ENCODE results near the gene PTPRT.
"Not testable (repeated sequence)": the region's sequence is repeated elsewhere in the genome, so short reads cannot be mapped to it uniquely, and the experiment has no call there.

The PTPRT gene

DNA sequence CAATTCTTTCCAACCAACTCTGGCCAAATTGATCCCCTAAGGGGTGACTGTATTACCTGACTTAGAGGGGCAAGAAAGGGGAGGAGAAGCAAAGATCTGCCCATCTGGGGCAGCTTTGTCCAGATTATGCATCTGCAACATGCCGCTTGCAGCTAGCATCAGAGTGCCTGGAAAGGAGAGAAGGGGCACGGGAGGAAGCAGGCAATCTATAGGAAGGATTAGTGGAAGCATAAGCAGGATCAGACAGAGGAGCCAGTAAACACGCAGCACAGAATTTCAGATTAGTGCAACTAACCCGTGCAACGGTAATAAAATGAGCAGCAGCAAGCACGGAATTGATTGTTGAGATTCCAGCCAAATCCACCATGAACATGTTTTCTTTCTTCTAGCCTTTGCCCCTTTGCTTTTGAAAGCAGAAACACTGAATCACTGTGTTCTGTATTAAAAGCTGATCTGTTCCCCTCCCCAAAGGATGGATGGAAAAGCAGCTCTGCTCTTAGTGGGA, 927.9 kb downstream of the PTPRT start:
- DNase-seq: no peak

DNA sequence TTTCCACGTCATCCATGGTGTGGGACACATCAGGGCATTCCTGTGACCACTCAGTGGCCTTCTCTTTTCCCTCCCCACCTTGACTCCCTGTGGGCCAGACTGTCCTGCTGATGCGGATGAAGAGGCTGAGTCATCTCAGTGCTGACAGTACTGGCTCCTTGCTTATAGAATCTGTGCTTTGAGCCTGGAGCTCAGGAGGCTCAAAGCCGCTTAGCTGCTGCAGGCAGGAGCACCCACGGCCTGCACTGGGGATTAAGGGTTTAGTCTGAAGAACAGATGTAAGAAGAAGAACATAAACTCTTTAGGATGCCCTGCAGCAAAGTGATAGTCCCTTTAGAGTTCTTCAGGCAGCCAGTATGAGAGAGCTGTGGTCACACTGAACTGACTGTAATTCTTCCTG, 929.5 kb downstream of the PTPRT start:
- no peak for DNase-seq

- DNase-seq: no peak
Observed at GRCh38 chr20:42259389-42259788, 930.3 kb downstream of the PTPRT start.

GRCh38 chr20:42258564-42259302, 931.0 kb downstream of the PTPRT start:
- DNase-seq: no peak

GRCh38 chr20:42255821-42256220, 933.9 kb downstream of the PTPRT start:
- DNase-seq: no peak

DNA sequence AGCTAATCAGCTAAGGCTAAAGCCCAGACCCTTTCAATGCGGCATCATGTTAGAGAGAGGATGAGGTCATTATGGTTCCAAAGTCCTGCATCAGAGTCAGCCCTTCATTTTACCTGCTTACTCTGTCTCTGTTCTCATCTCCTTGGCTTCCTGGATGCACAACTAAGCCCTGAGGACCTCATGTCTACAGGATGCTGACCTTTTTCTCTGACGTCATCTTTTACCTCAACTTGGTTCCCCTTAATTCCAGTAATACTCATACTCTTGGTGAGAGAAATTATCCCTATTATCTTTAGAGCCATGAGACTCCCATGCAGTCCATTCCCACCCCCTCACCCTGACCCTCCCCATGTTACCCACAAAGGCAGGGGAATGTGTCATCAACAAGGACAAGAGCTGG, 935.0 kb downstream of the PTPRT start:
- no peak for DNase-seq

- no peak for DNase-seq
Observed at GRCh38 chr20:42252116-42252515, 937.6 kb downstream of the PTPRT start.

- DNase-seq: no peak
Observed at GRCh38 chr20:42218621-42219374, 970.9 kb downstream of the PTPRT start.

DNA sequence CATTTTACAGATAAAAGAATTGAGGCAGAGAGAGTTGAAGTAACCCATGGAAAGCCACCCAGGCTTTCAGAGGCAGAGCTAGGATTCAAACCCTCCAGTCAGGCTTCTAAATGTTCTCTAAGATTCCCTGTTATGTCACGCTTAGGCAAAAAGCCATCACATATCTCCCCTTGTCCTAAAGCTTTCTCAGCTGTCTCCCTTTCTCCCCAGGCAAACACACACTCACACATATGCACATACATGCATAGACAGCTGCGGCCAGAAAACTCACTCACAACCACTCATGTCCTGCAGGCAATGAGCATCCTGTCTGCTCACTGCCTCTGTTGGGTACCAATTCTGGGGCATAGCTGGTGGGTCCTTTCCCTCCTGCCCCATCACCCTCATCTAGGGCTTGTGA, 975.6 kb downstream of the PTPRT start:
- no peak for DNase-seq

DNA sequence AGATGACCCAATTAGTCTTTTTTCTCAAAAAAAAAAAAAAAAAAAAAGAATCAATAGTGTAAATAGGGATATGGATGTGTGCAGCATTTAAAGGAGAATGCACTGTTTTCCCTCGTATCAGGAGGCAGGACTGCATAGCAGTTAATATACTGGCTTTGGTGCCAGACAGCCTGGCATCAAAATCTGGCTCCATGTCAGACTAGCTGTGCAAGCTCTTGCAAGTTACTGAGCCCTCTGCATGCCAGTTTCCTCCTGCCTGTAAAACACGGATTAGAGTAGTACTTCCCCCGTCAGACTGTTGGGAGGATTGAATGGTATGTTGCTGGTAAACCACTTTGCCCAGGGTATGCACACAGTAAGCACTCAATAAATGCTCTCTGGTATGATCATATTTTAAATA, 977.3 kb downstream of the PTPRT start:
- DNase-seq: no peak

DNA sequence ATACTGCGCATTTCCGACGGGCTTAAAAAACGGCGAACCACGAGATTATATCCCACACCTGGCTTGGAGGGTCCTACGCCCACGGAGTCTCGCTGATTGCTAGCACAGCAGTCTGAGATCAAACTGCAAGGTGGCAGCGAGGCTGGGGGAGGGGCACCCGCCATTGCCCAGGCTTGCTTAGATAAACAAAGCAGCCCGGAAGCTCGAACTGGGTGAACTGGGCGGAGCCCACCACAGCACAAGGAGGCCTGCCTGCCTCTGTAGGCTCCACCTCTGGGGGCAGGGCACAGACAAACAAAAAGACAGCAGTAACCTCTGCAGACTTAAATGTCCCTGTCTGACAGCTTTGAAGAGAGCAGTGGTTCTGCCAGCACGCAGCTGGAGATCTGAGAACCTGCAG, 983.1 kb downstream of the PTPRT start:
- not testable (repeated sequence) for DNase-seq

GRCh38 chr20:42204109-42204660, 985.5 kb downstream of the PTPRT start:
- DNase-seq: no peak

GRCh38 chr20:42197599-42197998, 992.1 kb downstream of the PTPRT start:
- DNase-seq: no peak

- no peak for DNase-seq
Observed at GRCh38 chr20:42193119-42193518, 996.6 kb downstream of the PTPRT start.

- DNase-seq: no peak
Observed at GRCh38 chr20:42192321-42192720, 997.4 kb downstream of the PTPRT start.

- no peak for DNase-seq
Observed at GRCh38 chr20:42191140-42191860, 998.4 kb downstream of the PTPRT start.

DNA sequence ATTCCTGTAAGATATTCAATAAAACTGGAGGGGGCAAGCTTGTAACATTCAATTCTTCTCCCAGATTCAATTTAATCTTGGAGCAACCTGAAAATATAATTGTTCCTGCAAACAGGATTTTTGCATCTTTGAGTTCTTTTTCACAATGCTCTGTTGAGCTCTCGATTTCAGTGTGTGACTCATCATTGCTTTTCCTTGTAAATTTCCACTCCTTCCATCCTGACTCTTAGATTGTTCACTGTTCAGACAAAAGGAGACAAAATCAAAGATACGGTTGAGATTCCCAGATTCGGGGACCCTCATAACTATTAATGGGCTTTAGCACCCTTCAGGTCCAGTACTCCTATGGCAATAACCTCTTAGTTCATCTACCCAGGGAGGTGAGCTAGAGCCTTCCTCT, 999.6 kb downstream of the PTPRT start:
- DNase-seq: no peak

GRCh38 chr20:42186337-42186736, 1003.4 kb downstream of the PTPRT start:
- DNase-seq: no peak

DNA sequence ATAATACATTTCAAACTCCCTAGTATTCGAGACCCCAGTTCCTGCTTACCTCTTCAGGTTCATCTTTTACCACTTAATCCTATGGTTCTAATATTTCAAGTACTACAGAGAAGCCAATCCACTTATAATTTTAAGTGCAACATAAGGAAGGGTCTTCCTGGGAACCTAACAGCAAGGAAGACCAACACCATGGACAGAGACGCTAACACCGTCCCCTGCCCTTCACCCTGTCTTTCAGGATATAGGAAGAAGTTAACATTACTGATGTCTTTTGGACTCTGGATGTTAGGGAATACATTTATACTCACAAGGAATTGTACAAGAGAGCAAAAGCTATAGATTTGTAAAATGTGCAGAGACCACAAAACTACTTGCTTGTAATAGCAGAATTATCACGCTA, 1006.6 kb downstream of the PTPRT start:
- DNase-seq: no peak

DNA sequence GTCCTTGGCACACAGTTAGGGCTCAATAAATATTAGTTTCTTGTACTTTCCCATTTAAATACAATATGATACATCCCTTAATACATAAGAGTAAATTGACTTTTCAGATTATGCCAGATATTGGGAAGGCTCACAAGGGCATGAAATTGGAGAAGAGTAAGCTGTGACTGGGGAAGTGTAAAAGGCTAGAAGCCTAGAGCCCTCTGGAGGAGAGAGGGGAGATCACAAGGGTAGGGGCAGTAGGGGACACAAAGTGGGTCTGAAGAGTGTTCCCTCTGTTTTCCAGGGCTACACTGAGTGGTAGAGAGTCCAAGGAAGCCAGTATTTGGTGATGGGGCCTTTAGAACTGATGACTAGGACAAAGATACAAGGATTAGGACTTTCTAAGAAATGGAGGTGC, 1008.6 kb downstream of the PTPRT start:
- DNase-seq: no peak

DNA sequence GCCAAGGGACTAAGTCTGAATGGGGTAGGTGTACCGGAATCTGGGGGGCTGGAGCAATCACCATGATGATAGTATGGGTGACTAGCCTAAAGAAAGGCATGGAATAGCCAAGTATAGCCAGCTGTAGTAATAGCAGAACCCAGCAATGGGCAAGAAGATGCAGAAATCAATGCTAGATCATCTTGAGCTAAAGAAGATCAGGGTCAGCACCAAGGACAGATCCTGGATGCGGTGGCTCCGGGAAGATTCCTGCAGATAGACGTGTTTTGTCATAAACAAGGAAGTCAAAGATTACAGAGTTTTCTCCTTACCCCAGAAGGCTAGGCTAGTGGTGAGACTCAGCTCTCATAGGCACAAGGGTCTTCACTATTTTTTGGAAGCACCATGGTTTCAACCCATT, 1009.9 kb downstream of the PTPRT start:
- no peak for DNase-seq

DNA sequence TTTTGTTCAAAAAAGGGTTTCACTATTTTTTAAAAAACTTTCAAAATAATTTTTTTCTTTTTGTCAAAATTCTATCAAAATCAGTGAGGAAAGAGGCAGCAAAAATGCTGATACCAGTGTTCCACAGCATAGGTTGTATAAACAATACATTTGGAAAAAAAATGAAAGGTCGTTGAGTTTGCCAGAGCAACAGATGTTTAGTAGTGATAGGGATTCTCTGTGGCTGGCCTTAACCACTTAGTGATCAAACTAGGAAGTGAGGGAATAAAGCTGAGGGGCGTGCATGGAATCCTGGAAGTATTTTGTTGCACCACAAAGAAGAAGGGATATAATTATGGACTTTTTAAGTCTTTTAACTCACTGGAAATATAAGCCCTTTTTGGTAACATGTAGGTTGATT, 1016.3 kb downstream of the PTPRT start:
- DNase-seq: no peak
